WERI-Rb-1 (cell line): Measurements from ENCODE around the gene BOC.

Experiments
- DNase-seq: peaks from one replicate; pipeline ENCODE4 v3.0.0-alpha.2; 2020
- H3K27ac ChIP-seq: fragments of 250-450 bp; sonication (Bioruptor Pico); 2 replicates; pipeline ENCODE4 v1.5.1; 2020; ENCODE audit warnings: mild to moderate bottlenecking, moderate library complexity
- H3K27me3 ChIP-seq: fragments of 250-450 bp; sonication (Bioruptor Pico); 2 replicates; pipeline ENCODE4 v1.5.1; 2021; ENCODE audit warnings: mild to moderate bottlenecking, low read depth, moderate library complexity; ENCODE audit not compliant: insufficient read depth, severe bottlenecking
- H3K36me3 ChIP-seq: fragments of 250-450 bp; sonication (Bioruptor Pico); 2 replicates; pipeline ENCODE4 v1.5.1; 2020; ENCODE audit warnings: mild to moderate bottlenecking, moderate library complexity
- H3K4me3 ChIP-seq: 2 replicates; pipeline ENCODE4 v1.5.1; 2011; ENCODE audit warnings: low read depth, mild to moderate bottlenecking, control low read depth, low read length
- H3K9me3 ChIP-seq: fragments of 250-450 bp; sonication (Bioruptor Pico); 2 replicates; pipeline ENCODE4 v1.5.1; 2021; ENCODE audit warnings: mild to moderate bottlenecking, moderate library complexity; ENCODE audit not compliant: severe bottlenecking
- CTCF ChIP-seq: IDR thresholded peaks from 2 replicates; pipeline ENCODE4 v1.5.1; 2011; ENCODE audit warnings: low read depth, mild to moderate bottlenecking, control low read depth, inconsistent platforms, low read length

BOC gene

GRCh38 chr3:113275583-113275928, 64.2 kb downstream of the BOC start:
- DNase-seq: no peak
- Histone ChIP-seq H3K27me3 (no peaks in the 10 kb centered on the region), H3K36me3 (no peaks in the 10 kb centered on the region), H3K9me3 (no peaks in the 10 kb centered on the region), H3K4me3 (no peak overlapping the region), H3K27ac (peak overlapping the region; percentile 45)
- TF ChIP-seq CTCF: no peak

GRCh38 chr3:113275929-113276750, 64.8 kb downstream of the BOC start:
- H3K36me3 ChIP-seq: no peaks in the 10 kb centered on the region
- no peaks in the 10 kb centered on the region for H3K27me3 ChIP-seq
- peak overlapping the region; percentile 45 for H3K27ac ChIP-seq
- 0 out of 2 replicates have a peak, but pooled peaks have one; percentile 0 for TF ChIP-seq CTCF
- no peaks in the 10 kb centered on the region for H3K9me3 ChIP-seq
- peak; percentile 36 for DNase-seq
- H3K4me3 ChIP-seq: no peak overlapping the region

- no peak for TF ChIP-seq CTCF
- no peaks in the 10 kb centered on the region for H3K9me3 ChIP-seq
- no peaks in the 10 kb centered on the region for H3K27me3 ChIP-seq
- no peak overlapping the region for H3K4me3 ChIP-seq
- H3K27ac ChIP-seq: no peak overlapping the region
- no peak for DNase-seq
- H3K36me3 ChIP-seq: no peaks in the 10 kb centered on the region
These were observed 65.4 kb downstream of the BOC start for GRCh38 chr3:113276751-113277080.

GRCh38 chr3:113277414-113277813, 66.1 kb downstream of the BOC start:
- DNase-seq: no peak
- no peak for TF ChIP-seq CTCF
- no peak overlapping the region for H3K27ac ChIP-seq
- no peaks in the 10 kb centered on the region for H3K36me3 ChIP-seq
- H3K27me3 ChIP-seq: no peaks in the 10 kb centered on the region
- H3K4me3 ChIP-seq: no peak overlapping the region
- no peaks in the 10 kb centered on the region for H3K9me3 ChIP-seq

GRCh38 chr3:113277941-113278598, 66.7 kb downstream of the BOC start:
- no peak overlapping the region for H3K27ac ChIP-seq
- no peaks in the 10 kb centered on the region for H3K36me3 ChIP-seq
- DNase-seq: no peak
- no peak overlapping the region for H3K4me3 ChIP-seq
- no peaks in the 10 kb centered on the region for H3K27me3 ChIP-seq
- H3K9me3 ChIP-seq: no peaks in the 10 kb centered on the region
- peak; percentile 41; the same call in 1 of the 2 replicates for TF ChIP-seq CTCF
